Measurements from ENCODE around the gene CD320. TPM values are rescaled to one million over a fixed set of nuclear protein-coding genes. Genes with fewer than 3 reads are reported as not detected.
A peak's percentile ranks its signal among the peaks of the same experiment; 100 is the strongest.
"Not testable (repeated sequence)": the region's sequence is repeated elsewhere in the genome, so short reads cannot be mapped to it uniquely, and the experiment has no call there.

The CD320 gene
- total RNA-seq, 3 donors from 2014 or later (not counting 1 experiment from before 2014, with no cell fraction given) = 17.0 to 47.1 (median 38.7) TPM

DNA sequence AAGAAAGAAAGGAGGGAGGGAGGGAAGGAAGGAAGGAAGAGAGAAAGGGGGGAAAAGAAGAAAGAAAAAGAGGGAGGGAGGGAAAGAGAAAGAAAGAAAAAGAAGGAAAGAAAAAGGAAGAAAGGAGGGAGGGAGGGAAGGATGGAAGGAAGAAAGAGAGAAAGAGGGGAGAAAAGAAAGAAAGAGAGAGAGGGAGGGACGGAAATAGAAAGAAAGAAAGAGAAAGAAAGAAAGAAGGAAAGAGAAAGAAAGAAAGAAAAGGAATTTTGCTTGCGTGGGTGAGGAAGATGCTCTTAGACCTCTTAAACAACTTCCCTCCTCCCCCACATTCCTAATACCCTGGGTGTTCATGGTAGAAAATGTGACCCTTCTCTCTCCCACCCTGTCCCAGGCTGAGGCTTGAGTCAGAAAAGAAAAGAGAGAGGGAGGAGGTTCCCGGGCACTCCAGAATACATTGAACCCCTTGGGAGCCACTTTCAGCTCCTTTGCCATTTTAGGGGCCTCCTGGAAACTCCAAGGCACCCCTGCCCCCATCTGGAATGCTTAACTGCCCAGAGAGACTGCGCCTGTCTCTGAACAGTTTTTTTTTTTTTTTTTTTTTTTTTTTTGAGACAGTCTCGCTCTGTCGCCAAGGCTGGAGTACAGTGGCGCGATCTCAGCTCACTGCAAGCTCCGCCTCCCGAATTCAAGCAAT is 44.1 kb upstream of the CD320 start:
- WGBS (ENCODE audit: insufficient coverage) = 46% methylated on average over 9 of the region's 10 CpGs
- Histone ChIP-seq H3K9me3 (ENCODE audit: control insufficient read depth, insufficient read depth, low read length) (no peaks in the 10 kb centered on the region), H3K27me3 (ENCODE audit: control insufficient read depth, insufficient read depth, low read length) (peaks cover 6% of the 10 kb centered on the region), H3K4me1 (ENCODE audit: control insufficient read depth, insufficient read depth, low read length) (peaks cover 9% of the 10 kb centered on the region), H3K4me3 (ENCODE audit: low read length) (no peak overlapping the region), H3K27ac (ENCODE audit: low read length) (no peak overlapping the region), H3K36me3 (ENCODE audit: control insufficient read depth, insufficient read depth, low read length) (no peaks in the 10 kb centered on the region)
- no peak for ATAC-seq
- TF ChIP-seq, protein P1, sequence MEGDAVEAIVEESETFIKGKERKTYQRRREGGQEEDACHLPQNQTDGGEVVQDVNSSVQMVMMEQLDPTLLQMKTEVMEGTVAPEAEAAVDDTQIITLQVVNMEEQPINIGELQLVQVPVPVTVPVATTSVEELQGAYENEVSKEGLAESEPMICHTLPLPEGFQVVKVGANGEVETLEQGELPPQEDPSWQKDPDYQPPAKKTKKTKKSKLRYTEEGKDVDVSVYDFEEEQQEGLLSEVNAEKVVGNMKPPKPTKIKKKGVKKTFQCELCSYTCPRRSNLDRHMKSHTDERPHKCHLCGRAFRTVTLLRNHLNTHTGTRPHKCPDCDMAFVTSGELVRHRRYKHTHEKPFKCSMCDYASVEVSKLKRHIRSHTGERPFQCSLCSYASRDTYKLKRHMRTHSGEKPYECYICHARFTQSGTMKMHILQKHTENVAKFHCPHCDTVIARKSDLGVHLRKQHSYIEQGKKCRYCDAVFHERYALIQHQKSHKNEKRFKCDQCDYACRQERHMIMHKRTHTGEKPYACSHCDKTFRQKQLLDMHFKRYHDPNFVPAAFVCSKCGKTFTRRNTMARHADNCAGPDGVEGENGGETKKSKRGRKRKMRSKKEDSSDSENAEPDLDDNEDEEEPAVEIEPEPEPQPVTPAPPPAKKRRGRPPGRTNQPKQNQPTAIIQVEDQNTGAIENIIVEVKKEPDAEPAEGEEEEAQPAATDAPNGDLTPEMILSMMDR (IDR thresholded peaks at IDR 0.05) = no peak
- H3K36me3 Mint-ChIP-seq = no peaks in the 10 kb centered on the region
- intact Hi-C loops (cut with micrococcal nuclease) = loop anchor here (2.0 to 5.0 kb wide), 2 partner anchors 230 to 291 kb away; no protein-coding TSS in a partner anchor
- no peak overlapping the region for H3K4me3 Mint-ChIP-seq
- H3K9me3 Mint-ChIP-seq = no peaks in the 10 kb centered on the region
- no peak overlapping the region for H3K27ac Mint-ChIP-seq
- H3K4me1 Mint-ChIP-seq = peaks cover 4 to 5% of the 10 kb centered on the region in 2 donors
- no peak for DNase-seq
- H3K27me3 Mint-ChIP-seq (ENCODE audit: low read depth in 2 of 2) = peaks cover 15 to 18% of the 10 kb centered on the region in 2 donors

DNA sequence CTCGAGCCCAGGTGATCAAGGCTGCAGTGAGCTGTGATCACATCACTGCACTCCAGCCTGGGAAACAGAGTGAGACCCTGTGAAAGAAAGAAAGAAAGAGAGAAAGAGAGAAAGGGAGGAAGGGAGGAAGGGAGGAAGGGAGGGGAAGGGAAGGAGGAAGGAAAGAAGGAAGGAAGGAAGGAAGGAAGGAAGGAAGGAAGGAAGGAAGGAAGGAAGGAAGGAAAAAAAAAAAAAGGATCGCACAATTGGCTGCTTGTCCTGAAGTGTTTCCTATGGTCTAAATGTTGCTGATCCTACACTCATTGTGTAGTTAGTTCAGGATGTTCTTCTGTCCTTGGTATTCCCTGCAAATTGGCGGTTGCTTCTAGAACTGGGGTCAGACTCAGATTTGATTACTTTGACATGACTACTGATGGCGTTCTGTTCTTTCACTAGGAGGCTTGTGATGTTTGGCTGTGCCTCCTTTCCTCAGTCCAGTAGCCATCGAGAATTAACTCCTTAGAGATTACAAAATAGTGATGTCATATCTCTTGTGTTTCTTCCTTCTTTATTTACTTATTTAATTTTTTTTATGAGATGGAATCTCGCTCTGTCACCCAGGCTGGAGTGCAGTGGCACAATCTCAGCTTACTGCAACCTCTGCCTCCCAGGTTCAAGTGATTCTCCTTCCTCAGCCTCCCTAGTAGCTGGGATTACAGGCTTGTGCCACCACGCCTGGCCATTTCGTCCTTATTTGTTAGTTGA is 41.6 kb upstream of the CD320 start:
- not testable (repeated sequence) for H3K27me3 ChIP-seq (ENCODE audit: control insufficient read depth, insufficient read depth, low read length); ATAC-seq; H3K27ac Mint-ChIP-seq; H3K9me3 ChIP-seq (ENCODE audit: control insufficient read depth, insufficient read depth, low read length); DNase-seq; H3K4me1 ChIP-seq (ENCODE audit: control insufficient read depth, insufficient read depth, low read length); H3K4me3 Mint-ChIP-seq; H3K27ac ChIP-seq (ENCODE audit: low read length); H3K4me3 ChIP-seq (ENCODE audit: low read length); H3K36me3 ChIP-seq (ENCODE audit: control insufficient read depth, insufficient read depth, low read length); H3K9me3 Mint-ChIP-seq; H3K4me1 Mint-ChIP-seq; H3K36me3 Mint-ChIP-seq
- intact Hi-C loops (cut with micrococcal nuclease) = loop anchor here (5.0 kb wide), 1 partner anchor 232 kb away; no protein-coding TSS in a partner anchor
- peaks cover 15 to 18% of the 10 kb centered on the region in 2 donors for H3K27me3 Mint-ChIP-seq (ENCODE audit: low read depth in 2 of 2)
- WGBS (ENCODE audit: insufficient coverage) = 73% methylated on average over 5 of the region's 8 CpGs

DNA sequence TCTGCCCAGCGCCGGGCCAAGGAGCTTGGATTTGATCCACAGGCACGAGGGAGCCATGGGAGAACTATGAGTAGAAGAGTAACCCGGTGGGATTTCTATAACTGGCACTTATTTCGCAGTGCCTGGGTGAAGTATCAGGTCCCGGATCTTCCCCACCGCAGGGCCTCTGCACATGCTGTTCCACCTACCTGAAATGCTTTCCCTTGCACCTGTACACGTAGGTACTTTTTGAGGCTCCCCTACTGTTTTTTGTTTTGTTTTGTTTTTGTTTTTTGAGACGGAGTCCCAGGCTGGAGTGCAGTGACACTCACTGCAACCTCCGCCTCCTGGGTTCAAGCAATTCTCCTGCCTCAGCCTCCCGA is 35.3 kb upstream of the CD320 start:
- intact Hi-C loops (cut with micrococcal nuclease) = no loop called here
- no peaks in the 10 kb centered on the region for H3K36me3 Mint-ChIP-seq
- H3K27ac Mint-ChIP-seq = peak overlapping the region; percentile 43 to 86
- H3K4me1 Mint-ChIP-seq = peaks cover 12 to 23% of the 10 kb centered on the region in 2 donors
- H3K4me1 ChIP-seq (ENCODE audit: control insufficient read depth, insufficient read depth, low read length) = peaks cover 19% of the 10 kb centered on the region
- no peaks in the 10 kb centered on the region for H3K36me3 ChIP-seq (ENCODE audit: control insufficient read depth, insufficient read depth, low read length)
- no peaks in the 10 kb centered on the region for H3K27me3 ChIP-seq (ENCODE audit: control insufficient read depth, insufficient read depth, low read length)
- ATAC-seq (no peak), DNase-seq (no peak)
- no peak overlapping the region for H3K27ac ChIP-seq (ENCODE audit: low read length)
- 48% methylated on average over 11 of the region's 11 CpGs for WGBS (ENCODE audit: insufficient coverage)
- H3K9me3 Mint-ChIP-seq = no peaks in the 10 kb centered on the region
- H3K27me3 Mint-ChIP-seq (ENCODE audit: low read depth in 2 of 2) = no peaks in the 10 kb centered on the region
- H3K4me3 ChIP-seq (ENCODE audit: low read length) = peak overlapping the region; percentile 79
- peak overlapping the region; percentile 87 for H3K4me3 Mint-ChIP-seq
- H3K9me3 ChIP-seq (ENCODE audit: control insufficient read depth, insufficient read depth, low read length) = no peaks in the 10 kb centered on the region
- TF ChIP-seq, protein P1 (IDR thresholded peaks at IDR 0.05) = no peak

- intact Hi-C loops (cut with micrococcal nuclease) = no loop called here
- H3K4me3 Mint-ChIP-seq = peak within 1 kb of the TSS; percentile 87
Measured at GRCh38 chr19:8342684-8343482, 34.7 kb upstream of the CD320 start, which contains the start of gene KANK3. Gene KANK3, minus strand, starts transcription at chr19:8343262. Its CDS starts 5,434 bp downstream, at chr19:8337828.

More at GRCh38 chr19:8342684-8343482, 34.7 kb upstream of the CD320 start, which contains the start of gene KANK3:
- Histone ChIP-seq H3K4me3 (ENCODE audit: low read length) (peak within 1 kb of the TSS; percentile 79), H3K27ac (ENCODE audit: low read length) (peak within 1 kb of the TSS; percentile 82), H3K27me3 (ENCODE audit: control insufficient read depth, insufficient read depth, low read length) (no peaks in the 10 kb centered on the region), H3K36me3 (ENCODE audit: control insufficient read depth, insufficient read depth, low read length) (no peaks in the 10 kb centered on the region), H3K9me3 (ENCODE audit: control insufficient read depth, insufficient read depth, low read length) (no peaks in the 10 kb centered on the region), H3K4me1 (ENCODE audit: control insufficient read depth, insufficient read depth, low read length) (peaks cover 19% of the 10 kb centered on the region)
- 2% methylated on average over 65 of the region's 65 CpGs for WGBS (ENCODE audit: insufficient coverage)
- peak; percentile 90 to 94 for DNase-seq
- Mint-ChIP-seq H3K27me3 (ENCODE audit: low read depth in 2 of 2) (no peaks in the 10 kb centered on the region), H3K27ac (peak within 1 kb of the TSS; percentile 62 to 86), H3K36me3 (no peaks in the 10 kb centered on the region), H3K9me3 (no peaks in the 10 kb centered on the region), H3K4me1 (peaks cover 12 to 23% of the 10 kb centered on the region in 2 donors)
- TF ChIP-seq, protein P1 (IDR thresholded peaks at IDR 0.05) = no peak
- ATAC-seq = peak; percentile 99
